Measurements from ENCODE around the gene FLT3LG. TPM values are rescaled to one million over a fixed set of nuclear protein-coding genes. Genes with fewer than 3 reads are reported as not detected.

Gene FLT3LG
- total RNA-seq, 2 experiments from 2014 or later: 57.7 to 61.2 TPM

- DNase-seq: no peak
- ATAC-seq: no peak
- no peak for TF ChIP-seq CTCF (IDR thresholded peaks at IDR 0.05)
- POLR2A ChIA-PET: interaction anchor here (1.5 kb wide), 1 partner anchor 16 kb away, joined by 5 read pairs; no protein-coding TSS in a partner anchor
- Mint-ChIP-seq H3K4me3 (peak overlapping the region; percentile 100), H3K36me3 (ENCODE audit: low read depth) (peaks cover 64% of the 10 kb centered on the region), H3K9me3 (no peaks in the 10 kb centered on the region), H3K27me3 (no peaks in the 10 kb centered on the region), H3K27ac (peak overlapping the region; percentile 99), H3K4me1 (ENCODE audit: low read depth) (peaks cover 31% of the 10 kb centered on the region)
- CTCF ChIA-PET: interaction anchor here (3.4 kb wide), 1 partner anchor 10 kb away, joined by 19 read pairs; no protein-coding TSS in a partner anchor
- intact Hi-C loops (cut with micrococcal nuclease): no loop called here
Observed at GRCh38 chr19:49486232-49486631, 12.2 kb downstream of the FLT3LG start.

- peak overlapping the region; percentile 99 for H3K27ac Mint-ChIP-seq
- peaks cover 30% of the 10 kb centered on the region for H3K4me1 Mint-ChIP-seq (ENCODE audit: low read depth)
- peaks cover 68% of the 10 kb centered on the region for H3K36me3 Mint-ChIP-seq (ENCODE audit: low read depth)
- ChIA-PET POLR2A (interaction anchor here (1.0 to 4.6 kb wide), 13 partner anchors 9 to 154 kb away, joined by 3 to 76 read pairs (median 7); partner anchors contain the start of genes FLT3LG, GFY, PIH1D1 and PRR12), CTCF (interaction anchor here (2.6 to 3.4 kb wide), 2 partner anchors 10 to 11 kb away, joined by 7 to 19 read pairs; no protein-coding TSS in a partner anchor)
- H3K9me3 Mint-ChIP-seq: no peaks in the 10 kb centered on the region
- no peaks in the 10 kb centered on the region for H3K27me3 Mint-ChIP-seq
- DNase-seq (no peak), ATAC-seq (no peak)
- H3K4me3 Mint-ChIP-seq: peak overlapping the region; percentile 100
- TF ChIP-seq CTCF (IDR thresholded peaks at IDR 0.05): no peak
- intact Hi-C loops (cut with micrococcal nuclease): no loop called here
Observed at GRCh38 chr19:49486710-49487276, 12.8 kb downstream of the FLT3LG start.

- CTCF ChIA-PET: interaction anchor here (1.4 to 2.6 kb wide), 4 partner anchors 9 to 83 kb away, joined by 3 to 8 read pairs (median 6); partner anchors contain the start of gene RPS11
- no peaks in the 10 kb centered on the region for H3K27me3 Mint-ChIP-seq
- TF ChIP-seq CTCF (IDR thresholded peaks at IDR 0.05): no peak
- H3K9me3 Mint-ChIP-seq: no peaks in the 10 kb centered on the region
- peak within 1 kb of the TSS; percentile 99 for H3K27ac Mint-ChIP-seq
- H3K4me1 Mint-ChIP-seq (ENCODE audit: low read depth): peaks cover 31% of the 10 kb centered on the region
- peaks cover 71% of the 10 kb centered on the region for H3K36me3 Mint-ChIP-seq (ENCODE audit: low read depth)
- POLR2A ChIA-PET: interaction anchor here (0.6 to 4.6 kb wide), 27 partner anchors 10 to 501 kb away, joined by 3 to 76 read pairs (median 5); partner anchors contain the start of genes CD37, FLT3LG, GFY and NOSIP
- ATAC-seq (peak; percentile 93), DNase-seq (peak; percentile 100)
- intact Hi-C loops (cut with micrococcal nuclease): no loop called here
- H3K4me3 Mint-ChIP-seq: peak within 1 kb of the TSS; percentile 100
Observed at GRCh38 chr19:49487277-49488045, 13.4 kb downstream of the FLT3LG start, which contains the start of gene RPL13A. Gene RPL13A, plus strand, starts transcription at chr19:49487608. Its CDS starts 22 bp downstream, at chr19:49487630.

- intact Hi-C loops (cut with micrococcal nuclease): no loop called here
- DNase-seq (no peak), ATAC-seq (no peak)
- POLR2A ChIA-PET: interaction anchor here (0.6 to 4.6 kb wide), 30 partner anchors 8 to 500 kb away, joined by 3 to 76 read pairs (median 5); partner anchors contain the start of genes CD37, FLT3LG, GFY and NOSIP
- H3K4me1 Mint-ChIP-seq (ENCODE audit: low read depth): peaks cover 34% of the 10 kb centered on the region
- H3K9me3 Mint-ChIP-seq: no peaks in the 10 kb centered on the region
- peak overlapping the region; percentile 100 for H3K4me3 Mint-ChIP-seq
- H3K27ac Mint-ChIP-seq: peak overlapping the region; percentile 99
- H3K27me3 Mint-ChIP-seq: no peaks in the 10 kb centered on the region
- CTCF ChIA-PET: interaction anchor here (1.3 to 2.6 kb wide), 5 partner anchors 8 to 82 kb away, joined by 3 to 8 read pairs (median 5); partner anchors contain the start of genes FLT3LG and RPS11
- H3K36me3 Mint-ChIP-seq (ENCODE audit: low read depth): peaks cover 77% of the 10 kb centered on the region
- TF ChIP-seq CTCF (IDR thresholded peaks at IDR 0.05): no peak
Observed at GRCh38 chr19:49488046-49488862, 14.2 kb downstream of the FLT3LG start.

All from activated CD8-positive, alpha-beta T cell treated with anti-CD3 and anti-CD28 coated beads for 36 hours (primary cell).